AG09309 (cell line): Measurements from ENCODE around the gene IFIT3.

Experiments used
- DNase-seq: peaks from one replicate; pipeline ENCODE4 v3.0.0-alpha.2; 2010; ENCODE audit warnings: low read depth
- H3K4me3 ChIP-seq: 2 replicates; pipeline ENCODE4 v1.5.1; 2011; ENCODE audit warnings: mild to moderate bottlenecking, low read depth, low read length, moderate library complexity; ENCODE audit not compliant: control insufficient read depth
- TF ChIP-seq, protein P1 (sequence below): IDR thresholded peaks from 2 replicates; pipeline ENCODE4 v1.5.1; 2011; ENCODE audit warnings: mild to moderate bottlenecking, low read depth, low read length, inconsistent platforms; ENCODE audit not compliant: insufficient read depth, control insufficient read depth; ENCODE audit errors: missing control alignments

IFIT3 gene

GRCh38 chr10:89307269-89307577 is 20.6 kb upstream of the IFIT3 start:
- DNase-seq, result no peak
- H3K4me3 ChIP-seq, result no peak overlapping the region
- TF ChIP-seq, protein P1, sequence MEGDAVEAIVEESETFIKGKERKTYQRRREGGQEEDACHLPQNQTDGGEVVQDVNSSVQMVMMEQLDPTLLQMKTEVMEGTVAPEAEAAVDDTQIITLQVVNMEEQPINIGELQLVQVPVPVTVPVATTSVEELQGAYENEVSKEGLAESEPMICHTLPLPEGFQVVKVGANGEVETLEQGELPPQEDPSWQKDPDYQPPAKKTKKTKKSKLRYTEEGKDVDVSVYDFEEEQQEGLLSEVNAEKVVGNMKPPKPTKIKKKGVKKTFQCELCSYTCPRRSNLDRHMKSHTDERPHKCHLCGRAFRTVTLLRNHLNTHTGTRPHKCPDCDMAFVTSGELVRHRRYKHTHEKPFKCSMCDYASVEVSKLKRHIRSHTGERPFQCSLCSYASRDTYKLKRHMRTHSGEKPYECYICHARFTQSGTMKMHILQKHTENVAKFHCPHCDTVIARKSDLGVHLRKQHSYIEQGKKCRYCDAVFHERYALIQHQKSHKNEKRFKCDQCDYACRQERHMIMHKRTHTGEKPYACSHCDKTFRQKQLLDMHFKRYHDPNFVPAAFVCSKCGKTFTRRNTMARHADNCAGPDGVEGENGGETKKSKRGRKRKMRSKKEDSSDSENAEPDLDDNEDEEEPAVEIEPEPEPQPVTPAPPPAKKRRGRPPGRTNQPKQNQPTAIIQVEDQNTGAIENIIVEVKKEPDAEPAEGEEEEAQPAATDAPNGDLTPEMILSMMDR, result no peak

GRCh38 chr10:89308266-89308665 is 19.5 kb upstream of the IFIT3 start:
- TF ChIP-seq, protein P1, result no peak
- H3K4me3 ChIP-seq, result no peak overlapping the region
- DNase-seq, result no peak

DNA sequence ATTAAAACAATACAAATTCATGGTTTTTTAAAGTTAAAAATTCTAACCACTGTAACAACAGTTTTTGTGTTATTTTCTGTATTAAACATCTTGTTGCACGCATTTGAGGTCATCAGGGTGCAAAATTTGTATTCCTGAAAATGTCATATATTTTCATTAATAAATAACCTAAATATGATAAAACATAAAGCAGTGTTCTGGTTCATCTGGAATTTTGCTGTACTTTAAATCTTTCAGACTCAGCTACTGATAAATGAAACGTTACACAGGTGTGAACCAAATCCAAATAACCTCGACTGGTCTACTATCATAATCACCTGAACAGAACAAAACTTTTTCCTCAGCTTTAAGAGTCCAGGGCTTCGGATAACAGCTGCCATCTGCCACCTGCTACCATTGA is 19.1 kb upstream of the IFIT3 start:
- no peak overlapping the region for H3K4me3 ChIP-seq
- TF ChIP-seq, protein P1, result no peak
- no peak for DNase-seq

DNA sequence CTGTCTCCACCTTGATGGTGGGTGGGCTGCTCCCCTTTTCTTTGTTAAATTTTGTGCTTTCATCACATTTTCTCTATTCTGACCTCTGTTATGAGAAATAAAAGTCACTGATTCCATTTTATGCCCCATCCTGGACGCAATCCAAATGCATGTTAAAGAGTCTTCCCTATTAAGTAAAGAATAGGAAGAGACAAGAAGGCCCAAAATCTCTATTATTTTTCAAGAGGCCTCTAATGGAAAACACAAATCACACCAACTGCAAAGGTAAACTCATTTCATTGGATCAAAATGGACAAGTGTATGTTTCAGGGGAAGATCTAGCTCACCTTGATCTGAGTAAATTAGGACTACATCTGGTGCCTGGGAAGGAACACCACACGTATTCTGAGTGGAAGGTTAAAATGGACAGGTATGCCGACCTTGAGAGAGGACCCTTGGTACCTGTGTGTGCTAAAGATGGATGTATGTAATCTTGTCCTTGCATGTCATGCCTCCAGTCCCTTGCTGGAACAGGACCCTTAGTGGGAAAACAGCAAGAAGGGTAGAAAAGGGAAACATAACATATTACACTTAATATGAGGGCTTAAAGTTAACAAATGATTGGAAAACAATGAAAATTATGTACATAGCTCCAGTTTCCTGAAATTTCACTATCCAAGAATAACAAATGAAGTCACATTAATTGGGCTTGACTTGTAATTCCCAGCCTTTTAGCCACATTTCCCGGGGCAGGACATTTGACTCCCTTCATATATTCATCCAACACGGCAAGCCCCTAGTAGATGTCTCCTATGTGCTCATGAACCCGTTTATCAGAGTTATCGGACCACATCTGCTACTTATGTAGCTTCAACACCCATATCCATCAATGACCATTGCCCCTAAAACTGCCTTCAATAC is 18.4 kb upstream of the IFIT3 start:
- no peak for DNase-seq
- TF ChIP-seq, protein P1, result no peak
- no peak overlapping the region for H3K4me3 ChIP-seq

DNA sequence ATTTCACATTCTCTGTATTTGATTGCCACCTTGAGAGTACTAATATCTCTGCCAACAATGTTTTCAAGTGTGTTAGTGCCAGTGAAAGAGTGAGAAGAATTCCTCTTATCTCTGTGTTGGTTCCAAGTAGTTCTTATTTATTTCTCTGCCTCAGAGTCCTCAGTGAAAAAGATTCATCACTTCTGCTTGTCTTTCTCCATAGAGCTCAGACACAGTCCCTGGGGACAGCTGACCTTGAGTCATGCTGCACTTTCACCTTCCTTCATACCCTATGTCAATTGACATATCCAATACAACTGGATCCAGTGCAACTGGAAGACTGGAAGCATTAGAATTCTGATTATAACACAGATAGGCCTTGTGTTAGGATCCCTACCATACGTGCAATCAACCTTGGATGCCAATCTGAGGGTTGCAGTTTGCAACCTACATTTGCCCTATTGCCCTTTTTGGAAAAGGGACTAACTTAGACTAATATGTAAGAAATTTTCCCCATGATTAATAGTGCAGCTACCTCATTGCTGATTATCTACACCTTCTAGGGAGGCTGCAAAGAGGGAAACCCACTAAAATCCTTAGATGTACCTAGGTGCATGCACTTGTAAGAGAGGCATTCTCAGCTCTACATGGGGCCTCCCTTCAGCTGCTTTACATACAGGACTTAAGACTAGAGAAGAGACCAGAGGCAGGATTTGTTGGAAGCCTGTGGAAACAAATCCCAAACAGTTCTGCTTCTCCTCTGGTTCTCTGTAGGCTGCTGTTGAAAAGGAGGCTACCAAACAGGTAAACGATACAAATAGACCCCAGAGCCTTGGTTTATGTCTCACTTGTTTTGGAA is 17.5 kb upstream of the IFIT3 start:
- TF ChIP-seq, protein P1, result no peak
- no peak for DNase-seq
- no peak overlapping the region for H3K4me3 ChIP-seq

GRCh38 chr10:89312973-89313372 is 14.8 kb upstream of the IFIT3 start:
- TF ChIP-seq, protein P1, result no peak
- no peak for DNase-seq
- no peak overlapping the region for H3K4me3 ChIP-seq
